ES-I3 (cell line): ENCODE measurements around the gene AUTS2.

Source experiments
- H3K36me3 ChIP-seq: 2 replicates; pipeline ENCODE4 v1.6.1; 2013; ENCODE audit warnings: mild to moderate bottlenecking, low read length, control low read depth, moderate library complexity; ENCODE audit not compliant: insufficient read depth
- H3K4me1 ChIP-seq: 2 replicates; pipeline ENCODE4 v1.6.1; 2013; ENCODE audit warnings: mild to moderate bottlenecking, control low read depth, low read length; ENCODE audit not compliant: insufficient read depth
- H3K9ac ChIP-seq: 2 replicates; pipeline ENCODE4 v1.6.1; 2013; ENCODE audit warnings: low read depth, mild to moderate bottlenecking, low read length, moderate library complexity
- H3K9me3 ChIP-seq: 2 replicates; pipeline ENCODE4 v1.6.1; 2013; ENCODE audit warnings: mild to moderate bottlenecking, low read length, moderate library complexity; ENCODE audit not compliant: control insufficient read depth, insufficient read depth

The AUTS2 gene

GRCh38 chr7:70759674-70760073, 1161.4 kb downstream of the AUTS2 start:
- Histone ChIP-seq H3K4me1 (no peaks in the 10 kb centered on the region), H3K36me3 (no peaks in the 10 kb centered on the region), H3K9me3 (no peaks in the 10 kb centered on the region), H3K9ac (no peak overlapping the region)

GRCh38 chr7:70761711-70762328, 1163.5 kb downstream of the AUTS2 start:
- Histone ChIP-seq H3K9me3 (no peaks in the 10 kb centered on the region), H3K9ac (no peak overlapping the region), H3K4me1 (no peaks in the 10 kb centered on the region), H3K36me3 (peaks cover 5% of the 10 kb centered on the region; the same call in 1 of the 2 replicates)

- H3K9ac ChIP-seq, result no peak overlapping the region
- no peaks in the 10 kb centered on the region for H3K9me3 ChIP-seq
- H3K36me3 ChIP-seq, result peaks cover 5% of the 10 kb centered on the region; the same call in 1 of the 2 replicates
- no peaks in the 10 kb centered on the region for H3K4me1 ChIP-seq
These were observed 1164.4 kb downstream of the AUTS2 start for GRCh38 chr7:70762696-70763095.

GRCh38 chr7:70763961-70764691, 1165.9 kb downstream of the AUTS2 start:
- Histone ChIP-seq H3K4me1 (no peaks in the 10 kb centered on the region), H3K36me3 (peaks cover 5% of the 10 kb centered on the region; the same call in 1 of the 2 replicates), H3K9ac (no peak overlapping the region), H3K9me3 (no peaks in the 10 kb centered on the region)

GRCh38 chr7:70764701-70765208, 1166.5 kb downstream of the AUTS2 start:
- Histone ChIP-seq H3K36me3 (peaks cover 5% of the 10 kb centered on the region; the same call in 1 of the 2 replicates), H3K4me1 (no peaks in the 10 kb centered on the region)

GRCh38 chr7:70765651-70766050, 1167.4 kb downstream of the AUTS2 start:
- peaks cover 5% of the 10 kb centered on the region; the same call in 1 of the 2 replicates for H3K36me3 ChIP-seq
- no peaks in the 10 kb centered on the region for H3K9me3 ChIP-seq
- H3K4me1 ChIP-seq, result no peaks in the 10 kb centered on the region
- no peak overlapping the region for H3K9ac ChIP-seq

More at GRCh38 chr7:70764701-70765208, 1166.5 kb downstream of the AUTS2 start:
- Histone ChIP-seq H3K9ac (no peak overlapping the region), H3K9me3 (no peaks in the 10 kb centered on the region)

GRCh38 chr7:70766109-70766508, 1167.8 kb downstream of the AUTS2 start:
- Histone ChIP-seq H3K9ac (no peak overlapping the region), H3K9me3 (no peaks in the 10 kb centered on the region), H3K4me1 (no peaks in the 10 kb centered on the region), H3K36me3 (peaks cover 5% of the 10 kb centered on the region; the same call in 1 of the 2 replicates)

- peaks cover 5% of the 10 kb centered on the region; the same call in 1 of the 2 replicates for H3K36me3 ChIP-seq
- H3K9ac ChIP-seq, result no peak overlapping the region
- no peaks in the 10 kb centered on the region for H3K9me3 ChIP-seq
- H3K4me1 ChIP-seq, result no peaks in the 10 kb centered on the region
These were observed 1168.4 kb downstream of the AUTS2 start for GRCh38 chr7:70766694-70767093.

- peaks cover 28% of the 10 kb centered on the region for H3K4me1 ChIP-seq
- H3K9me3 ChIP-seq, result no peaks in the 10 kb centered on the region
- no peak overlapping the region for H3K9ac ChIP-seq
- H3K36me3 ChIP-seq, result peaks cover 8% of the 10 kb centered on the region
These were observed 1171.9 kb downstream of the AUTS2 start for GRCh38 chr7:70770154-70770553.

- H3K4me1 ChIP-seq, result peaks cover 28% of the 10 kb centered on the region
- H3K36me3 ChIP-seq, result peaks cover 12% of the 10 kb centered on the region
- no peaks in the 10 kb centered on the region for H3K9me3 ChIP-seq
- H3K9ac ChIP-seq, result no peak overlapping the region
These were observed 1173.2 kb downstream of the AUTS2 start for GRCh38 chr7:70771451-70771850.

GRCh38 chr7:70772891-70773290, 1174.6 kb downstream of the AUTS2 start:
- no peak overlapping the region for H3K9ac ChIP-seq
- H3K4me1 ChIP-seq, result peaks cover 28% of the 10 kb centered on the region
- H3K9me3 ChIP-seq, result no peaks in the 10 kb centered on the region
- H3K36me3 ChIP-seq, result peaks cover 25% of the 10 kb centered on the region

GRCh38 chr7:70773406-70773805, 1175.1 kb downstream of the AUTS2 start:
- H3K9ac ChIP-seq, result no peak overlapping the region
- peaks cover 29% of the 10 kb centered on the region for H3K36me3 ChIP-seq
- H3K4me1 ChIP-seq, result peaks cover 28% of the 10 kb centered on the region
- no peaks in the 10 kb centered on the region for H3K9me3 ChIP-seq

- H3K9me3 ChIP-seq, result no peaks in the 10 kb centered on the region
- H3K4me1 ChIP-seq, result peaks cover 28% of the 10 kb centered on the region
- peaks cover 33% of the 10 kb centered on the region for H3K36me3 ChIP-seq
- no peak overlapping the region for H3K9ac ChIP-seq
These were observed 1176.8 kb downstream of the AUTS2 start for GRCh38 chr7:70774950-70775527.

GRCh38 chr7:70775570-70776156, 1177.4 kb downstream of the AUTS2 start:
- peaks cover 28% of the 10 kb centered on the region for H3K4me1 ChIP-seq
- H3K9me3 ChIP-seq, result no peaks in the 10 kb centered on the region
- H3K36me3 ChIP-seq, result peaks cover 39% of the 10 kb centered on the region
- H3K9ac ChIP-seq, result no peak overlapping the region
